ENCODE data around the gene MAGI1.

Gene MAGI1

DNA sequence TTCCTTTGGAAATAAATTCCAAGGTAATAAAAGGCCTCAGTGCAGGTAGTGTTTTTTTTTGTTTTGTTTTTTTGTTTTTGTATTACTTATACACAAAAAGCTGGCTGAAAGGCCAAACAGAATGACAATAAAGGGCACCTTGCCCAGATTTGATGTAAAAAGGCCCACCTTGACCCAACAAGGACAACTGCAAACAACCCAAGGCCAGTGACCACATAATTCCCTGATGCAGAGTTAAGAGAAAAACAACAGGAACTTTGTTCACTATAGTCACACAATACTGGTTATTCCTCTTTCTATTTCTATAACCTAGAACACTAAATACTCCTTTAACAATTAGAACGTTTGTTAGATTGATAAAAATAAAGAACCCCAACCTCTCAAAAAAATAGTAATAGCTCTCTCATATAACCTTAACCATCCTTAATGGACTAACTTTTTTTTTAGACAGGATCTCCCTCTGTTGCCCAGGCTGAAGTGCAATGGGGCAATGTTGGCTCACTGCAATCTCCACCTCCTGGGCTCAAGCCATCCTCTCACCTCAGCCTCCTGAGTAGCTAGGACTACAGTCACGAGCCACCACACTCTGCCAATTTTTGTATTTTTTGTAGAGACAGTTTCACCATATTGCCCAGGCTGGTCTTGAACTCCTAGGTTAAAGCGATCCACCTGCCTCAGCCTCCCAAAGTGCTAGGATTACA is 113.3 kb downstream of the MAGI1 start:
- intact Hi-C loops (cut with DNase I; ENCODE audit: low total_unique reads): no loop called here
- no peak for DNase-seq
- TF ChIP-seq, protein P1, sequence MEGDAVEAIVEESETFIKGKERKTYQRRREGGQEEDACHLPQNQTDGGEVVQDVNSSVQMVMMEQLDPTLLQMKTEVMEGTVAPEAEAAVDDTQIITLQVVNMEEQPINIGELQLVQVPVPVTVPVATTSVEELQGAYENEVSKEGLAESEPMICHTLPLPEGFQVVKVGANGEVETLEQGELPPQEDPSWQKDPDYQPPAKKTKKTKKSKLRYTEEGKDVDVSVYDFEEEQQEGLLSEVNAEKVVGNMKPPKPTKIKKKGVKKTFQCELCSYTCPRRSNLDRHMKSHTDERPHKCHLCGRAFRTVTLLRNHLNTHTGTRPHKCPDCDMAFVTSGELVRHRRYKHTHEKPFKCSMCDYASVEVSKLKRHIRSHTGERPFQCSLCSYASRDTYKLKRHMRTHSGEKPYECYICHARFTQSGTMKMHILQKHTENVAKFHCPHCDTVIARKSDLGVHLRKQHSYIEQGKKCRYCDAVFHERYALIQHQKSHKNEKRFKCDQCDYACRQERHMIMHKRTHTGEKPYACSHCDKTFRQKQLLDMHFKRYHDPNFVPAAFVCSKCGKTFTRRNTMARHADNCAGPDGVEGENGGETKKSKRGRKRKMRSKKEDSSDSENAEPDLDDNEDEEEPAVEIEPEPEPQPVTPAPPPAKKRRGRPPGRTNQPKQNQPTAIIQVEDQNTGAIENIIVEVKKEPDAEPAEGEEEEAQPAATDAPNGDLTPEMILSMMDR (IDR thresholded peaks at IDR 0.05): no peak
- Histone ChIP-seq H3K4me3 (no peak overlapping the region), H3K36me3 (no peaks in the 10 kb centered on the region), H3K27me3 (no peaks in the 10 kb centered on the region), H3K27ac (no peak overlapping the region), H3K9me3 (no peaks in the 10 kb centered on the region), H3K4me1 (no peaks in the 10 kb centered on the region)

DNA sequence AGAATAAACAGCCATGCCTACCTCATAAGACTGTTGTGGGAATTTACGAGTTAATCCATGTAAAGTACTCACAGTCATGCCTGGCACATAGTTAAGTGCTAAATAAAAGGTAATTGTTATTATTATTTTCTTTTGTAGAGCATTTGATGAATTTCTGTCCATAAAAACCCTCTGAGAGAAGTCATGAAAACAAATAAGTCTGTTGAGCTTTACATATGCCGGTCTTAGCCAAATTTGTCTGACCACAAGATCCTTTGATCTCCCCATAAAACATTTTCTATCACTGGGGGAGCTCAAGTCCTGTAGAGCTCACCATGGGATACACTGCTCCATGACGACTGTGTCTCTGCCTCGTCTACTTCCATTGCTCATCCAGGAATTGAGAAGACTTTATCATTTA is 114.0 kb downstream of the MAGI1 start:
- H3K4me3 ChIP-seq: no peak overlapping the region
- TF ChIP-seq, protein P1 (IDR thresholded peaks at IDR 0.05): no peak
- H3K36me3 ChIP-seq: no peaks in the 10 kb centered on the region
- no peaks in the 10 kb centered on the region for H3K9me3 ChIP-seq
- peaks cover 0 to 2% (median 0%) of the 10 kb centered on the region in 4 donors for H3K4me1 ChIP-seq
- H3K27ac ChIP-seq: no peak overlapping the region
- intact Hi-C loops (cut with DNase I; ENCODE audit: low total_unique reads): no loop called here
- no peaks in the 10 kb centered on the region for H3K27me3 ChIP-seq
- DNase-seq: no peak

DNA sequence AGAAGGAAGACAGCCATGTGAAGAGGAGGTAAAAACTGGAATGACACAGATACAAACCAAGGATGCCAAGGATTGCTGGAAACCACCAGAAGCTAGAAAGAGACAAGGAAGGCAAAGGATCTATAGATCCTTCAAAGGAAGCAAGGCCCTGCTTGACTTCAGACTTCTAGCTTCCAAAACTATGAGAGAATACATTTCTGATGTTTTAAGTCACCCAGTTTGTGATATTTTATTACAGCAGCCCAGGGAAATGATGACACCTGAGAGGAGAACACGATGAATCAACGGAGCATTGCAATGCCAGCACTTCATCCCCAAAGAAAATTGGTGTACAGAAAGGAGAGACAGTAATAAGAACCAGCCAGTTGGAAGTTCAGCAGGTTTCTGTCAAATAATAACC is 116.3 kb downstream of the MAGI1 start:
- intact Hi-C loops (cut with DNase I; ENCODE audit: low total_unique reads): no loop called here
- DNase-seq: no peak
- H3K27ac ChIP-seq: no peak overlapping the region
- H3K4me1 ChIP-seq: peaks cover 0 to 5% (median 0%) of the 10 kb centered on the region in 4 donors
- H3K36me3 ChIP-seq: no peaks in the 10 kb centered on the region
- H3K9me3 ChIP-seq: peaks cover 0 to 2% (median 0%) of the 10 kb centered on the region in 3 donors
- no peak overlapping the region for H3K4me3 ChIP-seq
- TF ChIP-seq, protein P1 (IDR thresholded peaks at IDR 0.05): no peak
- H3K27me3 ChIP-seq: no peaks in the 10 kb centered on the region

DNA sequence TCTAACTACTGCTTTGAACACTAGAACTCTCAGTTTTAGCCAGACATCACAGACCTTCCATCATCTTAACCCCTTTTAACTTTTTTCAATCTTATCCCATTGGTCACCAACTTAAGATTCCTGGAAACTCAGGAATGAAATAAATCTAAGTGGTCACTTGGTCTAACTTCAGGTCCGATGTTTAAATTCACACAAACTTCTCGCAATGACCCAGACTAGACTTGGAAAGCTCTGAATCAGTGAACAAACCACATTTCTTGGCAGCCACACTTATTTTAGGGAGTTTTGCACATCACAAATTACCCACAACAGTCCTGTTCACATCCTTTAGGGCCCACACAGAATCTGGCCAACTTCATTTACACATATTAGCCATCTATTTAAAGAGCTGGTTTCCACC is 118.9 kb downstream of the MAGI1 start:
- Histone ChIP-seq H3K4me3 (no peak overlapping the region), H3K4me1 (peaks cover 0 to 5% (median under 1%) of the 10 kb centered on the region in 4 donors), H3K27me3 (no peaks in the 10 kb centered on the region), H3K36me3 (no peaks in the 10 kb centered on the region), H3K9me3 (peaks cover 0 to 8% (median 0%) of the 10 kb centered on the region in 3 donors), H3K27ac (no peak overlapping the region)
- no peak for DNase-seq
- TF ChIP-seq, protein P1 (IDR thresholded peaks at IDR 0.05): no peak
- intact Hi-C loops (cut with DNase I; ENCODE audit: low total_unique reads): no loop called here

DNA sequence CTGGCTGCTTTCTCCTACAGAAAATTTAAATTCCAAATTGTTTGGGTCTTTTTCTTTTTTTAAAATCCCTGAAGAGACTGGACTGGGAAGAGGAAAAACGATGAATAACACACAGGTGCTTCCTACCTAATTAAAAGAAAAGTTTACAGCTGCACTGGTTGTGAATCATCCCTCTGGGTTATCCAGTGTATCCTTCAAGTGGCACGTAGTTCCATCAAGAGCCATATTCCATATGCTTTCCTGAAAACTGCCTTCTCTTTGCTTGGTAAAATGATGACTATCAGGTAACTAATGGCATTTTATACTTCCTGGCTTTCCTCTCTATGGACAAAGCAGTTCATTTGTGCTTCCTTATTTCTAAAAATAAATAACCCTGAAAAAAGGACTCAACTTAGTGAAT is 123.2 kb downstream of the MAGI1 start:
- TF ChIP-seq, protein P1 (IDR thresholded peaks at IDR 0.05): no peak
- Histone ChIP-seq H3K4me1 (peaks cover 0 to 8% (median 2%) of the 10 kb centered on the region in 4 donors), H3K27ac (no peak overlapping the region)

More for the DNA sequence above, 123.2 kb downstream of the MAGI1 start:
- Histone ChIP-seq H3K36me3 (no peaks in the 10 kb centered on the region), H3K27me3 (no peaks in the 10 kb centered on the region), H3K4me3 (no peak overlapping the region), H3K9me3 (peaks cover 0 to 8% (median 0%) of the 10 kb centered on the region in 3 donors)
- intact Hi-C loops (cut with DNase I; ENCODE audit: low total_unique reads): no loop called here
- DNase-seq: no peak

Measured in tibial artery (tissue), 4 donors.